GM19025 (cell line): ENCODE data around the gene MT1G.
"Not testable (repeated sequence)": the region's sequence is repeated elsewhere in the genome, so short reads cannot be mapped to it uniquely, and the experiment has no call there.

Experiments
- ATAC-seq: cut with Tn5 transposase; IDR thresholded peaks from one replicate; pipeline ENCODE4 v1.9.1; 2021; ENCODE audit warnings: mild to moderate bottlenecking, low read depth, moderate library complexity; ENCODE audit not compliant: unreplicated experiment

Gene MT1G

GRCh38 chr16:56623637-56624036 is 44.2 kb downstream of the MT1G start:
- ATAC-seq = no peak

- not testable (repeated sequence) for ATAC-seq
Measured at GRCh38 chr16:56623184-56623583, 44.7 kb downstream of the MT1G start.

- not testable (repeated sequence) for ATAC-seq
Measured at GRCh38 chr16:56621665-56622445, 46.0 kb downstream of the MT1G start.

- ATAC-seq = no peak
Measured at GRCh38 chr16:56620339-56620897, 47.4 kb downstream of the MT1G start.

- no peak for ATAC-seq
Measured at GRCh38 chr16:56618138-56618537, 49.7 kb downstream of the MT1G start.

GRCh38 chr16:56617212-56618085 is 50.4 kb downstream of the MT1G start:
- no peak for ATAC-seq
